A204.1 (cell line): ENCODE data around the gene CDC34.
"Not testable (repeated sequence)": the region's sequence is repeated elsewhere in the genome, so short reads cannot be mapped to it uniquely, and the experiment has no call there.

Experiments used
- FAIRE-seq: peaks from 2 replicates; lab custom pipeline; 2012; peaks lifted over from hg19 to GRCh38; lab: Jason Lieb, UNC

CDC34 gene

DNA sequence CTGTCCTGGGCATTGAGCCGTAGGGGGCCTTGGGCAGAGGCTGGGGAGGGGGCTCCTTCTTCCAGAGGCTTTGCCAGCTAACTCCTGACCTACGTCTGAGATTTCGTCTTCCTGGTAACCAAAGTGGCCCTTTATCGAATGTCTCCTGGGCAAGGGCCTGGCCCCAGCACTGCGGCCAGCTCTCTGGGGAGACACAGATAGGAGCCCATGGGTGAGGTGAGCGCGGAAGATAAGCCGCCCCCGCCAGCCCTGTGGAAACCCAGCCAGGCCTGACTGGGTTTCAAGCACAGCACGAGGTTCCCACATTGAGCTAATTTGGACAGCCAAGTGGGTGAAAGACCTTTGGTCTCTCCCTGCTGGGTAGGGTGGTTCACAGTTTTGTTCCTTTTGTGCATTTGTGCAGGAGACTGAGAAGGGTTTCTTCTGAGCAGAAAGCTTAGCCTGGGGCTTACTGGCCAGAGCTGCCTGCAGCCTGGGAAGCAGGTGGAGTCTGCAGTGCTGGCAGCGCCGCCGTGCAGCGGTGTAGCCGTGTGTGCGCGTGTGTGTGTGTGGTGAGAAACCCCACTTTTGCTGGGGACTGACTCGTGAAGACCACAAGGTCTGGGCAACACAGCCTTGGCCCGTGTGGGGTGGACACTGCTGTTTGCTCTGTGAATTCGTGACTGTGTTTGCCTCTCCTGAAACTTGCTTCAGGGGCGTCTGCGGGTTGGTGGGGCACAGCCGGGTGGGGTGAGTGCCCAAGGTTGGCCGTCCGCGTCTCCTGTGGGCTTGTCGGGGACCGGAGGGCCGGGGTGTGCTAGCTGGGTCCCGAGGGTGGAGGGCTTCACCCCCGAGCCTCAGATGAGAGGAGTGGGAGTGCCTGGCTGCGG, 43.3 kb downstream of the CDC34 start:
- no peak for FAIRE-seq

- no peak for FAIRE-seq
Observed at GRCh38 chr19:575527-576506, 44.3 kb downstream of the CDC34 start.

DNA sequence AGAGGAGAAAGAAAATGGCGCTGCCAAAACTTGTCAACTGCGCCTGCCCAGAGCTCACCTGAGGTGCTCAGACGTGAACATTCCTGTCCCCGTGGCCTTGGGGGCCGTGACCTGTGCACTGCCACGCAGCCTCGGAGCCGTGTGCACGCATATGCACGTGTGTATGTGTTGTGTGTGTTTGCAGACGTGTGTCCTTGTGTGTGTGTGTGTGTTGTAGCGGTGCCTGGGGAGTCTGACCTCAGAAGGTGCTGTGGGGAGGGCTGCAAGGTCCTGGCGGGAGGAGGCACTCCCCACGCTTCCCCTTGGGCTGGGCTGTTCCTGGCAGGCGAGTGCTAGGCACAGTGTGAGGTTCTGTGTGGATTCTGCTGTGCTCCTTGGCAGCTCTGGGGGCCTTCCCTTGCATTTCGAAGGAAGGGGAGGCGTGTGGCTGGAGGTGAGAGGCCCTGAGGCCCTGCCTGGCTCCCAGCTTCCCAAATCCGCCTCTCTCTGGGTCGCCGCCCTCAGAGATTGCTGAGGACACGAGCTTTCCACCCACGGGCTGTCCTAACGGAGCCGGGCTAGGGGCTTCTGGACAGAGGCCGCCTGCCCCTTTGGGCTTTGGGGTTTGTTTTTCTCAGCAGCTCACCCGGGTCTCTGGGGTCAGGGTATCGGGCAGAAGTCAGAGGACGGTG, 45.3 kb downstream of the CDC34 start:
- FAIRE-seq: no peak

- no peak for FAIRE-seq
Observed at GRCh38 chr19:577439-578392, 46.2 kb downstream of the CDC34 start.

GRCh38 chr19:579111-579841, 47.7 kb downstream of the CDC34 start:
- FAIRE-seq: no peak

GRCh38 chr19:579842-580155, 48.2 kb downstream of the CDC34 start:
- FAIRE-seq: no peak

DNA sequence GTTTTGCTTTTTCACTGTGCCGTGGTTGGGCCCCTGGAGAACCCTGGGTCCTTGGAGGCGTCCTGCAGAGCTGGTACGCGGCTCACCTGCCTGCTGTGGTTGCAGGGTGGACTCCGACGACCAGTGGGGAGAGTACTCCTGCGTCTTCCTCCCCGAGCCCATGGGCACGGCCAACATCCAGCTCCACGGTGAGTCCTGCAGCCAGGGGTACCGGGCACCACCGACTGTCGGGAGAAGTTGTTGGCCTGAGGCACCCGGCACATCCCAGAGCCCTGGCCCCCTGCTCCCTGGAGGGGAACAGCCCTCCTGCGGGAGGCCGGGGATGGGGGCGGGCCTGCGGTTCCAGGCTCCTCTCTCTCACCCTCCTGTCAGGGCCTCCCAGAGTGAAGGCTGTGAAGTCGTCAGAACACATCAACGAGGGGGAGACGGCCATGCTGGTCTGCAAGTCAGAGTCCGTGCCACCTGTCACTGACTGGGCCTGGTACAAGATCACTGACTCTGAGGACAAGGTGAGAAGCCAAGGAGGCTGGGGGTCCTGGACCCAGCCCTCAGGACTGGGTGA, 48.8 kb downstream of the CDC34 start:
- no peak for FAIRE-seq

DNA sequence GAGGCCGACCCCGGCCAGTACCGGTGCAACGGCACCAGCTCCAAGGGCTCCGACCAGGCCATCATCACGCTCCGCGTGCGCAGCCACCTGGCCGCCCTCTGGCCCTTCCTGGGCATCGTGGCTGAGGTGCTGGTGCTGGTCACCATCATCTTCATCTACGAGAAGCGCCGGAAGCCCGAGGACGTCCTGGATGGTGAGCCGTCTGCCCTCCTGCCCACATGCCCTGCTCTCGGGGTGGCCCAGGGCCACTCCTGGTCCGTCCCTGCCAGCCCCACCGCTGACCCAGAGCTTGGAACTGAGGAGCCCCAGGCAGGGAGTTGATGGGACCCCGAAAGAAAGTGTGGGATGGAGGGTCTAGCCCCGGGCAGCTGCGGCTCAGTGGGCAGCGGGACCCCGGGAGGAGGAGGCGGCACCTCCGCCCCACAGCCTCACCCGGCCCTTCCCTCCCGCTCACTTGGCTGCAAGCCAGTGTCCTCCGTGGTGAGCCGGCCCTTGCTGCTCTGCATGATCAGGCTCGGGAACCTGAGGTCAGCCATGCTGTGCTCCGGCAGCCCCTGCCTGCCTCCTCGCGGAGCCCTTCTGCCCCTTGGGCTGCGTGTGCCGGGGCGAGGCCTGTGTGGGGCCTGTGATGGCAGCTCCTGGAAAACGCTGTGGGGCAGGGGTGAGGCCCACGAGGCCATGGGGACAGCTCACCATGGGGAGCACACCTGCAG, 50.0 kb downstream of the CDC34 start:
- no peak for FAIRE-seq

DNA sequence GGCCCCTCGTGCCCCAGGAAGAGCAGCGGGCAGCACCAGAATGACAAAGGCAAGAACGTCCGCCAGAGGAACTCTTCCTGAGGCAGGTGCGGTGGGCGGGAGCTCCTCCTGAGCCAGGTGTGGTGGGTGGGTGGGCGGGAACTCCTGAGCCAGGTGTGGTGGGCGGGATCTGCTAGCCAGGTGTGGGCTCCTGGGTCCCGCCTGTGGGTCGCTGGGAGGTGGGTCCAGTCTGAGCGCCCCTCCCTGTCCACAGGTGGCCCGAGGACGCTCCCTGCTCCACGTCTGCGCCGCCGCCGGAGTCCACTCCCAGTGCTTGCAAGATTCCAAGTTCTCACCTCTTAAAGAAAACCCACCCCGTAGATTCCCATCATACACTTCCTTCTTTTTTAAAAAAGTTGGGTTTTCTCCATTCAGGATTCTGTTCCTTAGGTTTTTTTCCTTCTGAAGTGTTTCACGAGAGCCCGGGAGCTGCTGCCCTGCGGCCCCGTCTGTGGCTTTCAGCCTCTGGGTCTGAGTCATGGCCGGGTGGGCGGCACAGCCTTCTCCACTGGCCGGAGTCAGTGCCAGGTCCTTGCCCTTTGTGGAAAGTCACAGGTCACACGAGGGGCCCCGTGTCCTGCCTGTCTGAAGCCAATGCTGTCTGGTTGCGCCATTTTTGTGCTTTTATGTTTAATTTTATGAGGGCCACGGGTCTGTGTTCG, 51.1 kb downstream of the CDC34 start:
- no peak for FAIRE-seq

GRCh38 chr19:583198-583967, 51.8 kb downstream of the CDC34 start:
- FAIRE-seq: no peak

GRCh38 chr19:583968-584239, 52.3 kb downstream of the CDC34 start:
- no peak for FAIRE-seq

DNA sequence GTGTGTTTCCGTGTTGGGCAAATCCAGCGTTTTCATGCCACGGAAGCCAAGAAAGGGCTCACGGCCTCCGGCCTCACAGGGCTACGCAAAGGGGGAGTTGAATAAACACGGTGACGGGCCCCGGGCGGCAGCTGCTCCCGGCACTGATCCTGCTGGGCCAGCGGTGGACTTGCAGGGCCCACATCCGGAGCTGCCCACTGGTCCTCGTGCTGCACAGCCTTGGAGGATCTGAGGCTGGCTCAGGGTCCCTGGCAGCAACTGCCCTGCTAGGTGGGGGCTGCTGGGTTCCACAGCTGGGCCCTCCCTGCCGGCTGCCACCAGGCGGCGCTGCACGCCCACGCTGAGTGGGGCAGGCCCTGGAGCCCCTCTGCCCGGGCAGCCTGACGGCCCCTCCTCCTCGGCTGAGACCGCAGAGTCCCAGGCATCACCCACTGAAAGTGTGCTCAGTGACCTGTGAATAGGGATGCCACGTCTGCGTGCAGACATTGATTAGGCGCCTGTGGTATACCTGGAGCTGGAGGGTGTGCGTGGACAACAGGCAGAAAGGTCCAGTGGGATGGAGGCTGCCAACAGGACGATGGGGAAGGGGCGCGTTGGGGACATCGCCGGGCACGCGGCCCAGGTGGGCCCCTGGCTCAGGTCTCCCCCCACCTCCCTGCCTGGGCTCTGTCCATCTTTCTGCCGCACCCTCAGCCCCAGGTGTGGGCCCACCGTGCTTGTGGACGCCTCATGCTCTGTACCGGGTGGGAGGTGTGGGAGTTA, 52.9 kb downstream of the CDC34 start:
- no peak for FAIRE-seq

- not testable (repeated sequence) for FAIRE-seq
Observed at GRCh38 chr19:585146-585545, 53.6 kb downstream of the CDC34 start.

GRCh38 chr19:585551-586110, 54.1 kb downstream of the CDC34 start:
- no peak for FAIRE-seq

DNA sequence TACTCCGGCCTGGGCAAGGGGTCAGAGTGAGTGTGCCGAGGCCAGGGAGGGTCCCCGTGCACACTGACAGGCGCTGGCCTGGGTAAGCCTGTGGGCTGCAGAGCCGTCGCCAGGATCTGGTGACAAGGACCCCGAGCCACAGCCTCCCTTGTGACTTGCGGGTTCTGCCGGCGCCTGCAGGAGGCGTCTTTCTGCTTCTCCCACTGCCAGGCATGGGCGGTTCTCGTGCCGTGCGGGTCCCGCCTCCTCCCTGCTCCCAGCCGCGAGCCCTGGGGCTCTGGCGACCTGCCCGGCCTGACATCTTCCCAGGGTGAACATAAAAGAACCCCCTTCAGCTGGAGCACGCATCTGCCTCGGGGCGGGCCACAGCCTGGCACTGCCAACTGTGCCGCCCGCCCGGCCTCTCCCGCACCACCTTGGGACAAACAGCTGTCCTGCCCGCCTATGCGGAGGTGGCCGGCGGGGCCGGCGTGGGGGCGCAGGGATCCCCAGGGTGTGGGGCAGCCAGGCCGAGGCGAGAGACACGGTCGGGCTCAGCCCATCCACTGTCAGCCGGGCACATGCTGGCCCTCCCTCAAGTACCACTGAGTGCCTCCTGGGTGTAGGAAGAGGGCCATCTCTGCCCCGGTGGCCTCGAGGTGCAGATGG, 56.7 kb downstream of the CDC34 start:
- no peak for FAIRE-seq

GRCh38 chr19:588741-589692, 57.5 kb downstream of the CDC34 start:
- no peak for FAIRE-seq
